Tibial nerve (tissue), 4 donors: ENCODE measurements around the gene SLC9C1. TPM values are rescaled to one million over a fixed set of nuclear protein-coding genes. Genes with fewer than 3 reads are reported as not detected.

ENCODE experiments used
- DNase-seq, 2 donors: peaks; one replicate each; pipeline ENCODE4 v3.0.0-alpha.2; 2019; ENCODE audit warnings: low spot score in 2 of 2
- H3K27ac ChIP-seq, 4 donors: fragments of 200-600 bp; sonication (generic) in 3 of 4; one replicate each; pipeline ENCODE4 v1.5.1; 2017 to 2019; ENCODE audit warnings: mild to moderate bottlenecking in 1 of 4
- H3K27me3 ChIP-seq, 2 donors: fragments of 200-600 bp; sonication (generic) in 1 of 2; one replicate each; pipeline versions ENCODE4 v1.5.1 to v1.6.0; 2017 to 2019
- H3K36me3 ChIP-seq, 3 donors: fragments of 200-600 bp; sonication (generic); one replicate each; pipeline ENCODE4 v1.5.1; 2018 to 2019
- H3K4me1 ChIP-seq, 4 donors: fragments of 200-600 bp; sonication (generic) in 3 of 4; one replicate each; pipeline ENCODE4 v1.5.1; 2017 to 2019
- H3K4me3 ChIP-seq, 4 donors: fragments of 200-600 bp; sonication (generic) in 3 of 4; one replicate each; pipeline ENCODE4 v1.5.1; 2017 to 2019; ENCODE audit warnings: mild to moderate bottlenecking in 1 of 4, moderate library complexity in 1 of 4
- H3K9me3 ChIP-seq, 4 donors: fragments of 200-600 bp; sonication (generic) in 3 of 4; one replicate each; pipeline ENCODE4 v1.5.1; 2017 to 2019
- CTCF ChIP-seq, 5 experiments: fragments of 200-600 bp in 3 of 5; fragments of 450-650 bp in 2 of 5; sonication (generic) in 3 of 5; IDR thresholded peaks; one replicate each; pipeline ENCODE4 v1.5.1; 2016 to 2019; ENCODE audit warnings: antibody characterized with exemption in 5 of 5, mild to moderate bottlenecking in 3 of 5, moderate library complexity in 2 of 5
- EP300 ChIP-seq, 2 donors: sonication (generic); formaldehyde crosslinking; IDR thresholded peaks; one replicate each; pipeline ENCODE4 v1.6.1; 2017; ENCODE audit warnings: antibody characterized with exemption in 2 of 2, mild to moderate bottlenecking in 1 of 2
- POLR2A ChIP-seq, 2 donors: fragments of 450-650 bp; IDR thresholded peaks; one replicate each; pipeline ENCODE4 v1.6.1; 2017; ENCODE audit warnings: antibody characterized with exemption in 2 of 2, mild to moderate bottlenecking in 2 of 2, moderate library complexity in 2 of 2
- WGBS, 2 donors: methylation state at CpG; one replicate each; pipeline ENCODE4 v1.1.5; 2018; 5-methylcytosine and 5-hydroxymethylcytosine counted together
- small RNA-seq: library from RNA; depleted of rRNA; stranded (forward); fragments of <200 nt; gene quantifications from one replicate; pipeline ENCODE3, GENCODE V24; 2016
- total RNA-seq, 4 donors: library from RNA; depleted of rRNA; stranded (reverse); fragments of >200 nt; gene quantifications; one replicate each; pipeline ENCODE4 v1.1.0, GENCODE V29; 2016

Gene SLC9C1
- total RNA-seq, 4 donors from 2014 or later: not detected

GRCh38 chr3:112093180-112093522 is 200.9 kb downstream of the SLC9C1 start:
- H3K27me3 ChIP-seq: no peaks in the 10 kb centered on the region
- no peak overlapping the region for H3K4me3 ChIP-seq
- H3K27ac ChIP-seq: no peak overlapping the region
- no peaks in the 10 kb centered on the region for H3K9me3 ChIP-seq
- no peak for DNase-seq
- TF ChIP-seq EP300 (IDR thresholded peaks at IDR 0.05): no peak
- TF ChIP-seq CTCF (IDR thresholded peaks at IDR 0.05): no peak
- no peak for TF ChIP-seq POLR2A (IDR thresholded peaks at IDR 0.05)
- no peaks in the 10 kb centered on the region for H3K36me3 ChIP-seq
- peaks cover 0 to 12% (median 0%) of the 10 kb centered on the region in 4 donors for H3K4me1 ChIP-seq

GRCh38 chr3:112092496-112093179 is 201.4 kb downstream of the SLC9C1 start:
- Histone ChIP-seq H3K4me3 (no peak overlapping the region), H3K4me1 (peaks cover 0 to 12% (median 0%) of the 10 kb centered on the region in 4 donors), H3K9me3 (no peaks in the 10 kb centered on the region), H3K27me3 (no peaks in the 10 kb centered on the region), H3K36me3 (no peaks in the 10 kb centered on the region), H3K27ac (no peak overlapping the region)
- DNase-seq: peak in 1 of 2 donors; percentile 14
- TF ChIP-seq EP300 (IDR thresholded peaks at IDR 0.05): no peak
- no peak for TF ChIP-seq POLR2A (IDR thresholded peaks at IDR 0.05)
- no peak for TF ChIP-seq CTCF (IDR thresholded peaks at IDR 0.05)
- WGBS, 2 donors: 20 to 21% methylated on average over 6 of the region's 6 CpGs

- H3K4me3 ChIP-seq: no peak overlapping the region
- no peak for TF ChIP-seq EP300 (IDR thresholded peaks at IDR 0.05)
- TF ChIP-seq POLR2A (IDR thresholded peaks at IDR 0.05): no peak
- TF ChIP-seq CTCF (IDR thresholded peaks at IDR 0.05): no peak
- peaks cover 0 to 20% (median 0%) of the 10 kb centered on the region in 4 donors for H3K4me1 ChIP-seq
- WGBS, 2 donors: 81 to 84% methylated on average over 6 of the region's 6 CpGs
- no peak overlapping the region for H3K27ac ChIP-seq
- no peaks in the 10 kb centered on the region for H3K9me3 ChIP-seq
- no peaks in the 10 kb centered on the region for H3K36me3 ChIP-seq
- H3K27me3 ChIP-seq: no peaks in the 10 kb centered on the region
- DNase-seq: no peak
These were observed 203.0 kb downstream of the SLC9C1 start for GRCh38 chr3:112090887-112091586.

Small RNAs within 50 kb of the gene (small RNA-seq; reads per million reads assigned to genes)
- gene MIR567: not detected

Other genes with a start within 250 kb of the SLC9C1 start
- 1 to 10 TPM in 3 of 4 donors, under 1 TPM in 1; 0.98 to 8.5 (median 5.6) TPM for gene C3orf52, start 207.8 kb downstream of the SLC9C1 start, total RNA-seq
- gene GCSAM, start 161.0 kb downstream of the SLC9C1 start, total RNA-seq: 1 to 10 TPM in 1 of 4 donors, under 1 TPM in 1, not detected in 2; under 0.01 to 2.0 TPM
- gene CD200, start 38.9 kb upstream of the SLC9C1 start, total RNA-seq: 10 to 100 TPM in 2 of 4 donors, 1 to 10 TPM in 2; 4.5 to 12.6 (median 8.7) TPM
- gene BTLA, start 205.3 kb upstream of the SLC9C1 start, total RNA-seq: 1 to 10 TPM in 1 of 4 donors, under 1 TPM in 1, not detected in 2; 0.98 to 5.4 TPM